Fibroblast of skin of left quadriceps (primary cell): ENCODE measurements around the gene ARF1.

Experiments
- DNase-seq, 2 experiments: peaks; one replicate each; pipeline ENCODE4 v3.0.0-alpha.2; 2013; ENCODE audit warnings: low read depth in 2 of 2

The ARF1 gene

GRCh38 chr1:228070851-228071250, 11.7 kb upstream of the ARF1 start:
- no peak for DNase-seq

DNA sequence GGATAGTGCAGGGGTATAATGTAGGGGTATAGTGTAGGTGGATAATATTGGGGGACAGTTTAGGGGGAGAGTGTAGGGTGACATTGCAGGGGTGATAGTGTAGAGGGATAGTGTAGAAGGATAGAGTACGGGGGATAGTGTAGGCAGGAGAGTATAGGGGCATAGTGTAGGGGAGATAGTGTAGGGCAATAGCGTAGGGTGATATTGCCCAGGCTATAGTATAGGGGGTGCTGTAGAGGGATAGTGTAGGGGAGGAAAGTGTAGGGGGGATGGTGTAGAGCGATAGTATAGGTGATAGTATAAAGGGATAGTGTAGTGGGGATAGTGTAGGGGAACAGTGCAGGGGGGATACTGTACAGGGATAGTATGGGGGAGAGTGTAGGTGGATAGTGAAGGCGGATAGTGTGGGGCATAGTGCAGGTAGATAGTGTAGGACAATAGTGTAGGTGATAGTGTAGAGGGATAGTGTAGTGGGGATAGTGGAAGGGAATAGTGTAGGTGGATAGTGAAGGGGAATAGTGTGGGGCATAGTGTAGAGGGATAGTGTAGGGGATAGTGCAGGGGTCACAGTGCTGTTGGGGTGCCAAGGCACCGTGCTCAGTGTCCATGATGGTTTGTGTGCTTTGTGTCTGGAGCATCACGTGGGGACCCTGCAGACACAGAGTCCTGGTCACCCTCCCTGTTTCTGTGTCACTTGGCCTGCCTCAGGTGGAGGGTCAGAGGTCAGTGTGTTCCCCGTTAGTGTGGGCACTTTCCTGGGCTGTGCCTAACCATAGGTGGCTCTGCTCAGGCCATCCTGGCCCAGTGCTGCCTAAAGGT, 10.5 kb upstream of the ARF1 start:
- DNase-seq: no peak

DNA sequence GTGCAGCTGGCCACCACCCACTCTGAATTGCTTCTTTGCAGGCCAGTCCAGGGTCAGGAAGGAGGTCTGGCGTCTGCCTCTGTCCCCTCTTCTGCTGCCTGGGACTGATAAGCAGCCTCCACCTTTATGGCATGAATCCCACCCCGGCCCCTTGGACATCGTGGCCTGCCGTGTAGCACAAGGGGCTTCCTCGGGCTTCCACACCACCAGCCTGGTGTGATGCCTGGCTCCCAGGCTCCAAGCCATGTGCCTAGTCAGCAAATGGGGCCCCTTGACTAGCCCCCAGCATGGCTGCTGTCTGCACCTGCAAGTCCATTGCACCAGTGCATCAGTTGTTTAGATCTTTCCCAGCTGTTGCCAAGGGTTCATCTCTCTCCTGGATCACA, 9.9 kb upstream of the ARF1 start:
- DNase-seq: no peak

DNA sequence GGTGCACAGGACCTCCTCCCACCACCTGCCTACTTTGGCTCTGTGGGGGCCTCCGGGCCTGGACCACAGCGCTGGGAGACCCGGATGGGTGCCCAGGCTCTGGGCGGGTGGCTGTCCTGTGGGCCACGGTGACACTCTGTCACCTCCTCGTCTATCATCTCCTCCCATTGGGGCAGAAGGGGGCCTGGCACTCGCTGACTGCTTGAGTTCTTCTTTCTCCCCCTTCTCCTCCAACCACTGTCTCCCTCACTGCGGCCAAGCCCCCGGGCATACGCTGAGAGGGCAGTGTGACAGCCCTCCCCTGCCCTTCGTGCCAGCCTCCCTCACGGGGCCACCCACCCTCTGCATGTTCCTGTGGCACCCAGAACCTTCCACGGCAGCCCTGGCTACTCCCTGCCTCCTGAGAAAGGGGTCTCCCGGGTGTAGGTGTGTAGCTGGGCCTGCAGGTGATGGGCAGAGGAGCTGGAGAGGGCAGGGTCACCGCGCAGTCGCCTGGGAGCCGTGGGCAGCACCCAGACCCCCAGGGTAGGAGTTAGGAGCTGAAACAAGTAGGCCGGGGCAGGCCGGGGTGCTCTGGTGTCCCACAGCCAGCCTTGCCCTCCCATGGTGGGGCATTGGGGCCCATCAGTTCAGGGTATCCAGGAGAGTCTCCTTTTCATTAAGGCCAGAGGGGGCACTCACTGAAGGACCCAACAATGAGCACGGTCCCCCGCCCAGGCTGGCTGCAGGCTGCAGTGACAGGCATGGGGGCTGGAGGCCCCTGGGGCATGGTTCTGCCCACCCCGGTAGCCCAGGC, 9.2 kb upstream of the ARF1 start:
- no peak for DNase-seq

GRCh38 chr1:228073857-228074545, 8.5 kb upstream of the ARF1 start:
- DNase-seq: no peak

DNA sequence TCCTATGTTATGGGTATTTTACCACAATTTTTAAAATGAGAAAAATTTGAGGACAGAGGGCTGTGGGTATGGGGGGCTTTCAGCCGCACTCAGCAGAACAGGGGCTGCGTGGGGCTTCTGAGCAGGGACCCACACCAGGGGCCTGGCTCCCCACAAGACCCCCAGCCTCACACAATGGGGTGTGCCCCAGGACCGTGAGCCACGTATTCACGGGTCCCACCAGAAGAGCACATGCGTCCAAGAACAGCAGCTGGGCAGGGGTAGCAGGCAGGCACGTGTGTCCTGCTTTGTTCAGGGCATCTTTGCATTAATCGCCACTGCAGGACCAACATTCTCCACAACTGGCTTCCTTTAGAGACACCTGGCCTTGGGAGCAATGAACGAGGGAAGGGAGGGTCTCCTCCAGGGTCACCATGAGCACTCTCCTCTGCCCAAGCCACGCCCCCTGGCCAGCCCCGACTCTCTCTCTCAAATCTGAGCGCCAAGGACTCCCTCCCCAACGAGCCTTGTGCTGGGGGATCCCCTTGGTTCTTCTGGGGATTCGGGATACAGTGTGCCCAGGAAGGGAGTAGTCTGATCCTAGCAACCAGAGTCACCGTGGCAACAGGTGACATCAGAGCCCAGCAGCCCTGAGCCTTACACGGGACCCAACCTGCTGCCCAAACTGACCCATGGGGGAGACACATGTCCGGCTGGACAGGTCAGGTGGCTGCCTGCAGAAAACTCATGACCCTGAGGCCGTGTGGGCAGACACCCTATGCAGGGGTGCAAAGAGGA, 7.4 kb upstream of the ARF1 start:
- DNase-seq: no peak

GRCh38 chr1:228075801-228076271, 6.7 kb upstream of the ARF1 start:
- no peak for DNase-seq

GRCh38 chr1:228076796-228077430, 5.6 kb upstream of the ARF1 start:
- no peak for DNase-seq

DNA sequence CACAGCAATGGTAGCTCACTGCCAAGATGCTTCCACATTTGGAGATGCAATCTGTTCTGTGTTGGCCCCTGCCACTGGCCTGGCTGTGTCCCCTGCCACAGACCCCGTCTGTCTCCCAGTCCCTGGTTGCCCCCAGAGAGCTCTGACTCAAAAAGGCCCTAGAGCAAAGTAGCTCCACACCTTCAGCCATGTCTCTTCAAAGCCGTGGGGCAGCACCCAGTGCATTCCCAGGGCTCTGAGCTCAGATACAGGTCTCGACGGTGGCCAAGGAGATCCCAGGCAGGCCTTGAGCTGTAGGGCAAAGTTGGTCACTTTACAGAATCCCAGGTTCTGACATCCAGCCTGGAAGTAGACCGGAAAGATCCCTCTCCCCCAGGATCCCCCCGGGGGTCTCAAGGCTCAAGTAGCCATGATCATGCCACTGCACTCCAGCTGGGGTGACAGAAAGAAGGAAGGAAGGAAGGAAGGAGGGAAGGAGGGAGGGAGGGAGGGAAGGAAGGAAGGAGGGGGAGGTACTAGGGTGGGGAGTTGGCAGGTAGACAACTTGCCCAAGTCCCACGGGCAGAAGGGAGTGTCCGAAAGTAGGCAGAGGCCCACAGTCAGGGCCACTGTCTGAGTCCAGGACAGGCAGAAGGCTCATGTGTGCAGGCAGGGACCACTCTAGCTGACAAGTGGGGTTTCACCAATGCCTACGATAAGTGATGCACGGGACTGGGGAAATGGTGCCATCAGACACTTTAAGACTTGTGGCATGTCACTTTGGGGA, 4.8 kb upstream of the ARF1 start:
- DNase-seq: no peak

DNA sequence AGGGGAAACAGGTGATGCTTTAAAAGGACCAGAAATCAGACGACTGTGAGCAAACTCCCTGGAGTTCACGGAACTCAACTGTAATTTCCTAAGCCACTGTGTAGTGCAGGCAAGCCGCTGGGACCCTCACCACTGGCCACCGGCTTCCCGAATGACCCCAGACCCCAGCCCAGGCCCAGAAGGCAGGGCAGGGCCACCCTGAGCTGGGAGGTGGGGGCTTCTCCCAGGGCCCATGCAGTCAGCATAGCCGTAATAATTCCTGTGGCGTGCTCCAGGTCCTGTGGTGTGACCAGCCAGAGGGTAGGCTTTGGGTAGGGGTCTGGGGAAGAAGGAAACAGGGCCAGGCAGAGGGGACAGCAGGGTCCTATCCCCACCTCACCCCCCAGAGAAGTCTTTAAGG, 3.5 kb upstream of the ARF1 start:
- DNase-seq: no peak

DNA sequence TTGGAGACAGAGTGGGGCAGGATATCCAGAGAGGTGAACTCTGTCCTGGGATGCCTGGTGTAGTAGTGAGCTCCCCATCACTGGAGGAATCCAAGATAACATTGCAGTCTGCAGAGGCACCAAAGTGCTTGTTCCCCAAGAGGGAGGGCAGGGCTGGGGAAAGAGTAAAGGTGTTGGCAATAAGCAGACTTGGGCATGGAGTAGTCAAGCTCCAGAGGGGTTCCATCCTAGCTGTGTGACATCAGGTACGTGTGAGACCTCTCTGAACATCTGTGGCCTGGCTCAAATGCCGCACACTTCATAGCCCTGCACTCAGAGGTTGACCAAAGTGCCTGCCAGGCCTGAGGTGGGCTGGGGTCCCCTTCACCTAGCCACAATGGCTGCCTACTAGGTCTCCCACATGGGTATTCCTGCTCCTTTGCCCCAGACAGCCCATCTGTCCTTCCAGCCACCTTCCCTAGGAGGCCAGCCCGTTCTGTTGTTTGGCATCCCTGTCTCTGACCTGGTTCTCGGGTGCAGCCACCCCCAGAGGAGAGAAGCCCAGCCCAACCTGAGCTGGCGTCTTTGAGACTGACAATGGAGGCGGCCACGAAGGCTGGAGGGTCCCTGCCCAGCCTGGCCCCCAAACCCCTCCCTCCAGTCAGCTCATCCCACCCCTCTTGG, 2.8 kb upstream of the ARF1 start:
- DNase-seq: no peak

GRCh38 chr1:228081144-228081543, 1.4 kb upstream of the ARF1 start:
- DNase-seq: no peak

DNA sequence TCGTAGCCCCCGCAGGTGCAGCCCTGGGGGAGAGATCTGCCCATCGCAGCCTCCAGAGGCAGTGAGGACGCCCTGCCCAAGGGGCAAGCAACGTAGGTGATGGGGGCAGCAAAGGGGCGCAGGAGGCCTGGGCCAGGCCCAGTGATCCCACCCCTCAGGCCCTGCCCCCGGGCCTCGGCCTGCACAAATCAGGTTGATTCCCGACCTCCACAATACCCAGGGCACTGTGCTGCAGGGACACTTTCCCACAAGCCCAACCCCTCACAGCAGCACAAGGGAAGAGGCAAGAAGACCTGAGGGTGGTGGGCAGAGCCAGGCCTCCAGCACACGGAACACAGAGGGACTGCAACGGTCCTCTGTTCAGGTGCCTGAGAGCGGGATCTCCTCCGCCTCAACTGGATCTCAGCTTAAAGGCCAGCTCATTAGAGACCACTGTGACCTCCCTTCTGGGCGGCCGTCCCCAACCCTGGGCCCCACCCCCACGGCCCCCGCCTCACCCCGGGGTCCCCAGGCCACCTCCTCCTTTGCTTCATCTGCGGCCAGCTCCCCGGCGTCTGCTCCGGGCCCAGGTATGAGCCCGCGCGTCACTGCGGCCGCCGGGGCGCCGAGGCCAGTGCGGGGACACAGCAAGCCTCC, 812 bp upstream of the ARF1 start:
- no peak for DNase-seq

DNA sequence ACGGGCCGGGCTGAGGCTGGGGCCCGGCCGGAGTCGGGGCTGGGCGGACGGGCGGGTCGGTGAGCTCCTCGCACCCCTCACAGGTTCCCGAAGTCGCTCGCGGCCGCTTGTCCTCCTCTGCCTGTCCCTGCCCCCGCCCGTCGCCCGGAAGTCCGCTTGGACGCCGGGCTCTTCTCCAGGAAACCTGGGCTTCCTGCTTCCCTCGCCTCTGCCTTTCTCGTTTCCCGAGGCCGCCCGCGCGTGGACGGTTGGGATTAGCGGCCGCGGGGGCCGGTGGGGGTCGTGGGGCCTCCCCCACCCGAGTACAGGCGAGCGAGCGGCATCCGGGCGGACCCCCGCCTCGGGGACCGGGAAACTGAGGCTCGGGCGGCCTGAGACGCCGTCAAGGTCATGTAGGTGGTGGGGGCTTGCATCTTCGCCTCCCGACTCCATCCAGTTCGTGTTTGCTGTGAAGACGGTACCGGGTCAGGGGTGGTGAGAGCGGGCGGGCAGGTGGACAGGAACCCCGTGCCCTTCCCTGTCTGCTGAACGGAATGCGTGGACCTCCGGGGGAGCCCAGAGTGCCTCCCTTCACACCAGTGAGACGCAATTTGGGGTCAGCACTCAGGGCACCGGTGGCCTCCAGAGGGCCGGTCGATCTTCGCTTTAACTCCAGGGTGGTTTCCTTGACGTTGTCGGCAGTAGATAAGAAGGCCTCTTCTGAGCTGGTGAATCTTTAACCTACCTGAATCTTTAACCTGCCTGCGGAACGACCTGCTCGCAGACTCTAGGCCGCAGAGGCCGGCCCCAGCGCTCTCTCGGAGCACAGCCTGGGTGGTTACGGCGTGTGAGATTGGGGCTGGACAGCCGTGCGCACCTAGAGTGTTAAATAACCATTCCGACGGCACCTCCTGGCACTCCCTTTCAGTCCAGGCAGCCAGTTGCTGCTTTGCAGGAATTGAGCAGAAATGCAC, 686 bp downstream of the ARF1 start:
- no peak for DNase-seq

DNA sequence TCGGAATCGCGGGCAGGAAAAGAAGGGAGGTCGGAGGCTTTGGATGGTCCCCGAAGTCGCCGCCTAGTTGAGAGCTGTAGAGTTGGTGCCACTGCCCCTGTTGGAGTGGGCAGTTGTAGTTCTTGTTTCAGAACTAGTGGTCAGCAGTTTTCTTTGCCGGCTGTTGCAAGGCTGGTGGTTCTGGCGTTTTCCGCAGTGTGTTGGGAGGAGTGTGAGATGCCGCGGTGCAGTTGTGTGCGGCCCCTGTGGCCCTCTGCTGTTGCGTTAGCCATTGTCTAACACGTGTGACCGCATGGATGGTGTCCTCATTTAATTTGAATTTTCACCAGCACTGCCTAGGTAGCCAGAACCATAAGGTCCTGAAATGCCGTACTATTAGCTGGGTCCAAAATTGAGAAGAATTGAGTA, 1.4 kb downstream of the ARF1 start:
- no peak for DNase-seq

DNA sequence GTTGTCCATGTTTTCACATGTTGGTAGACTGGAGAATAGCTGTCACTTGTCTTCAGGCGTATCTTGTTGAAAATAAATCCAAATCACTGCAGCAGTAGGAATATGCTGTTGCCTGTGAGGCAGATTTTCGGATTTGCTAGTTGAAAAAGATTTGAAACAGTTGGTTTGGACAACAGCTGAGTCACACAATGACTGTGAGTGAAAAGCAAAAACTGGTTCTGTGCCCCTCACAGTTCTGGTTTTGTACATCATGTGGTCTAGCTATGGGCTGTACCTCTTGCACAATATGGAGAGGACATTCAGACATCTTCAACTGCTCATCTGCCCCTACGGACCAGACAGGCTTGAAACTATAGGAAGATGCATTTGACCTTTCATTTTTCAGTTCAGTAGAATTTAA, 1.8 kb downstream of the ARF1 start:
- peak in 1 of 2 experiments; percentile 28 for DNase-seq

- no peak for DNase-seq
These were observed 2.3 kb downstream of the ARF1 start for GRCh38 chr1:228084797-228085196.

DNA sequence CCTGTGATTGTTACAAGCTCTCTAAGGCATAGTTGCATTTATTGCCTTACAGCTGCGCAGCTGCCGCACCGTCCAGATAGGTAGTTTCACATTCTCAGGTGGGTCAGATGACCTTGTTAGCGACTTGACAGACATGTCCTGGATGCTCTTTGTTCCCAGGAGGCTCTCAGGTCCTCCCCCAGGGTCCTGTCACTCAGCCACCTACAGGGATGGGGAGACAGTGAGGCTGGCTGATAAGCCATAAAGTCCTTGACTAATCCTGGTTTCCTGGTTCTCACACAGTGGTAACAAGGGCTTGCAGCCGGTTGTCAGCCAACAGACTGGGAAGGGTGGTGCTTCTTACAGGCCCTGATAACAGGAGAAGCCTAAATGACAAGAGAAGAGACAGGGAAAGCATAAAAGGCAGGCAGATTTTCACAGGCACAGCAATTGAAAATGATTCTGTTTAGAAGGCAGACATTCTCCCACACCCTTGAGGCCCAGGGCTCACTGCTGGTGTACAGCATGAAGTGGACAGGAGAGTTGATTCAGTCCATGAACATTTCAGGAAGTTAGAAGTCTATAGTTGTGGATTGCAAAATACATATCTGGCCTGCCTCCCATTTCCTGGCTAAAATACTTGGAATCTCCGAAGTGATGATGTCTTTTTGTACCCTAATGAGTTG, 2.9 kb downstream of the ARF1 start:
- DNase-seq: peak; percentile 40 to 47
